ENCODE results near the gene WDR93. TPM values are rescaled to one million over a fixed set of nuclear protein-coding genes. Genes with fewer than 3 reads are reported as not detected.

Gene WDR93
- total RNA-seq, 1 experiment from 2014 or later = not detected

- Mint-ChIP-seq H3K27ac (no peak overlapping the region), H3K27me3 (ENCODE audit: low read depth) (peaks cover 4% of the 10 kb centered on the region; the same call in 1 of the 2 replicates), H3K9me3 (peaks cover 18% of the 10 kb centered on the region), H3K4me3 (no peak overlapping the region), H3K4me1 (no peaks in the 10 kb centered on the region), H3K36me3 (no peaks in the 10 kb centered on the region)
- DNase-seq (ENCODE audit: low spot score) = no peak
- TF ChIP-seq KAT7 (CRISPR knock-in tag; IDR thresholded peaks at IDR 0.05; ENCODE audit: borderline replicate concordance) = no peak
- CTCF ChIA-PET = no interaction called here
- POLR2A ChIA-PET = no interaction called here
- ATAC-seq = no peak
Observed at GRCh38 chr15:89724621-89725020, 34.0 kb downstream of the WDR93 start.

- CTCF ChIA-PET = no interaction called here
- H3K27me3 Mint-ChIP-seq (ENCODE audit: low read depth) = peaks cover 4% of the 10 kb centered on the region; the same call in 1 of the 2 replicates
- no peak overlapping the region for H3K27ac Mint-ChIP-seq
- POLR2A ChIA-PET = no interaction called here
- H3K4me3 Mint-ChIP-seq = no peak overlapping the region
- no peak for ATAC-seq
- no peak for DNase-seq (ENCODE audit: low spot score)
- peaks cover 18% of the 10 kb centered on the region for H3K9me3 Mint-ChIP-seq
- TF ChIP-seq MLX (CRISPR knock-in tag; IDR thresholded peaks at IDR 0.05) = no peak
- TF ChIP-seq OVOL2 (CRISPR knock-in tag; IDR thresholded peaks at IDR 0.05; ENCODE audit: borderline replicate concordance) = no peak
- TF ChIP-seq FOXP1 (CRISPR knock-in tag; IDR thresholded peaks at IDR 0.05; ENCODE audit: borderline replicate concordance) = no peak
- TF ChIP-seq HMGA2 (CRISPR knock-in tag; IDR thresholded peaks at IDR 0.05) = no peak
- no peaks in the 10 kb centered on the region for H3K4me1 Mint-ChIP-seq
- no peaks in the 10 kb centered on the region for H3K36me3 Mint-ChIP-seq
Observed at GRCh38 chr15:89725064-89725463, 34.5 kb downstream of the WDR93 start.

DNA sequence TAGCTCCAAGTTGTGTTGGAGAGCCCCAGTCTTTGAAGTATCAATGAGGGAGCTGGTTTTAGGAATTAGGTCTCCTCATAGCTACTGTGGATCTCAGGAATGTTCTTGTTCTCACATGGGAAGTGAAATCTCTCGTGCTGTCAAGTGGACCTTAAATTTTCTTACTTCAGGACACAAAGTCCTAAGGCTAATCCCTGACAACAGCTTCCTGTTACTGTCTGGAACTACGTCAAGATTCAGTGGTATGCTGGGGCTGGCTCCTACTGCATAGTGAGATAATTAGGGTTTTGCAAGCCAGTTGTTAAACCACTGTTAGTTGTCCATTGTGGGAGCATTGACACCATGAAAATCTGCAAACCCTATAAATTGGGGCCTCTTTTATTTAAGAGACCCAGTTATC, 37.6 kb downstream of the WDR93 start:
- no peak for TF ChIP-seq ATF1 (CRISPR knock-in tag; IDR thresholded peaks at IDR 0.05)
- TF ChIP-seq JAZF1 (CRISPR knock-in tag; IDR thresholded peaks at IDR 0.05) = no peak
- no peak for TF ChIP-seq ZNF138 (CRISPR knock-in tag; conservative IDR thresholded peaks at IDR 0.05)
- TF ChIP-seq ZNF219 (CRISPR knock-in tag; IDR thresholded peaks at IDR 0.05; ENCODE audit: borderline replicate concordance) = no peak
- TF ChIP-seq, protein P1, sequence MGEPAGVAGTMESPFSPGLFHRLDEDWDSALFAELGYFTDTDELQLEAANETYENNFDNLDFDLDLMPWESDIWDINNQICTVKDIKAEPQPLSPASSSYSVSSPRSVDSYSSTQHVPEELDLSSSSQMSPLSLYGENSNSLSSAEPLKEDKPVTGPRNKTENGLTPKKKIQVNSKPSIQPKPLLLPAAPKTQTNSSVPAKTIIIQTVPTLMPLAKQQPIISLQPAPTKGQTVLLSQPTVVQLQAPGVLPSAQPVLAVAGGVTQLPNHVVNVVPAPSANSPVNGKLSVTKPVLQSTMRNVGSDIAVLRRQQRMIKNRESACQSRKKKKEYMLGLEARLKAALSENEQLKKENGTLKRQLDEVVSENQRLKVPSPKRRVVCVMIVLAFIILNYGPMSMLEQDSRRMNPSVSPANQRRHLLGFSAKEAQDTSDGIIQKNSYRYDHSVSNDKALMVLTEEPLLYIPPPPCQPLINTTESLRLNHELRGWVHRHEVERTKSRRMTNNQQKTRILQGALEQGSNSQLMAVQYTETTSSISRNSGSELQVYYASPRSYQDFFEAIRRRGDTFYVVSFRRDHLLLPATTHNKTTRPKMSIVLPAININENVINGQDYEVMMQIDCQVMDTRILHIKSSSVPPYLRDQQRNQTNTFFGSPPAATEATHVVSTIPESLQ (CRISPR knock-in tag; IDR thresholded peaks at IDR 0.05) = no peak
- TF ChIP-seq PREB (CRISPR knock-in tag; IDR thresholded peaks at IDR 0.05; ENCODE audit: borderline replicate concordance) = no peak
- TF ChIP-seq MYBL2 (CRISPR knock-in tag; IDR thresholded peaks at IDR 0.05) = no peak
- no peak for TF ChIP-seq TEAD1 (CRISPR knock-in tag; IDR thresholded peaks at IDR 0.05)
- no peak for TF ChIP-seq ZNF263 (CRISPR knock-in tag; IDR thresholded peaks at IDR 0.05; ENCODE audit: low read depth)
- TF ChIP-seq SMAD3 (CRISPR knock-in tag; IDR thresholded peaks at IDR 0.05; ENCODE audit: borderline replicate concordance) = no peak
- DNase-seq (ENCODE audit: low spot score) = no peak
- no peak overlapping the region for H3K27ac Mint-ChIP-seq
- peaks cover 11% of the 10 kb centered on the region for H3K9me3 Mint-ChIP-seq
- CTCF ChIA-PET = interaction anchor here (0.8 to 2.0 kb wide), 4 partner anchors 12 to 243 kb away, joined by 3 to 7 read pairs (median 3); no protein-coding TSS in a partner anchor
- POLR2A ChIA-PET = no interaction called here
- no peak for ATAC-seq
- H3K4me1 Mint-ChIP-seq = no peaks in the 10 kb centered on the region
- no peaks in the 10 kb centered on the region for H3K36me3 Mint-ChIP-seq
- no peaks in the 10 kb centered on the region; the same call in 1 of the 2 replicates for H3K27me3 Mint-ChIP-seq (ENCODE audit: low read depth)
- H3K4me3 Mint-ChIP-seq = no peak overlapping the region

DNA sequence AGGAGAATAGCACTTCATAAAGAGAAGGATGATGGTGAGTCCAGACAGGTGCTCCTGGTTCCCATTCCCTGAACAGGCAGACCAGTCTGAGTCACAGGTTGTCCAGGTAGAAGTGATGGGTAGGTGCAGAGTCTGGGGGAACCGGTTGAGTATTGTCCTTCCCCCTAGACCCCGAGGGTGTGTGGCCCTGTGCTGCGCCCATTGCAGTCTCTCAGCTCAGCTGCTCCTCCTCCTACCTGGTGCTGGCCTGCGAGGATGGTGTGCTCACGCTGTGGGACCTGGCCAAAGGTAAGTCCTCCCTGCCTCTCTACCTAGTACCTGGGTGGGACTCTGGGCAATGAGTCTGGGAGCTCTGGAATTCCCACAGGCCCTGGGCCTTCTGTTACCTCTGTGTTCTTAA, 40.7 kb downstream of the WDR93 start:
- ATAC-seq (no peak), DNase-seq (ENCODE audit: low spot score) (no peak)
- H3K4me3 Mint-ChIP-seq = no peak overlapping the region
- H3K36me3 Mint-ChIP-seq = no peaks in the 10 kb centered on the region
- ChIA-PET CTCF (interaction anchor here (1.0 to 2.6 kb wide), 3 partner anchors 58 to 144 kb away, joined by 4 to 19 read pairs (median 9); no protein-coding TSS in a partner anchor), POLR2A (no interaction called here)
- H3K27ac Mint-ChIP-seq = no peak overlapping the region
- H3K27me3 Mint-ChIP-seq (ENCODE audit: low read depth) = peaks cover 4% of the 10 kb centered on the region
- H3K4me1 Mint-ChIP-seq = no peaks in the 10 kb centered on the region
- H3K9me3 Mint-ChIP-seq = no peaks in the 10 kb centered on the region
- no peak for TF ChIP-seq SMAD4 (CRISPR knock-in tag; IDR thresholded peaks at IDR 0.05)
- TF ChIP-seq E2F4 (CRISPR knock-in tag; IDR thresholded peaks at IDR 0.05; ENCODE audit: borderline replicate concordance, low read depth) = no peak
- TF ChIP-seq KAT7 (CRISPR knock-in tag; IDR thresholded peaks at IDR 0.05; ENCODE audit: borderline replicate concordance) = no peak
- TF ChIP-seq NR3C1 (CRISPR knock-in tag; conservative IDR thresholded peaks at IDR 0.05; ENCODE audit: low read depth) = no peak
- TF ChIP-seq SP1 (CRISPR knock-in tag; conservative IDR thresholded peaks at IDR 0.05) = no peak
- no peak for TF ChIP-seq FOXJ3 (CRISPR knock-in tag; IDR thresholded peaks at IDR 0.05; ENCODE audit: borderline replicate concordance)
- no peak for TF ChIP-seq GTF2I (CRISPR knock-in tag; conservative IDR thresholded peaks at IDR 0.05)
- TF ChIP-seq IRF2 (CRISPR knock-in tag; IDR thresholded peaks at IDR 0.05; ENCODE audit: borderline replicate concordance, low read depth) = no peak
- no peak for TF ChIP-seq HMGXB4 (CRISPR knock-in tag; IDR thresholded peaks at IDR 0.05)

All from WTC11 (cell line).